Calu3 (cell line): ENCODE measurements around the gene TPPP3. TPM values are rescaled to one million over a fixed set of nuclear protein-coding genes. Genes with fewer than 3 reads are reported as not detected.
A peak's percentile ranks its signal among the peaks of the same experiment; 100 is the strongest.

Experiments used
- Bru-seq: library from RNA; stranded (reverse); fragments of 400-500 nt; gene quantifications from one replicate; lab custom pipeline; 2021; lab: Mats Ljungman, UMichigan
- BruChase-seq, 2 experiments: library from RNA; stranded (reverse); fragments of 400-500 nt; gene quantifications; one replicate each; lab custom pipeline; 2021; lab: Mats Ljungman, UMichigan
- BruUV-seq: library from RNA; stranded (reverse); fragments of 400-500 nt; replicated peaks from 2 replicates; lab custom pipeline; 2021; lab: Mats Ljungman, UMichigan
- CTCF ChIA-PET: fragments of 300-600 bp; sonication (Branson Sonifier 250); formaldehyde crosslinking; loops from one replicate; lab custom pipeline; 2022; ENCODE audit warnings: antibody characterized with exemption; lab: Charles Lee
- DNase-seq: peaks from one replicate; pipeline ENCODE4 v3.0.0; 2022
- H3K27ac Mint-ChIP-seq: one replicate; pipeline ENCODE4 v1.8.0; 2022; ENCODE audit warnings: mixed read lengths; ENCODE audit not compliant: unreplicated experiment
- H3K27me3 Mint-ChIP-seq: one replicate; pipeline ENCODE4 v1.8.0; 2022; ENCODE audit warnings: mixed read lengths; ENCODE audit not compliant: unreplicated experiment
- H3K36me3 Mint-ChIP-seq: one replicate; pipeline ENCODE4 v1.8.0; 2022; ENCODE audit warnings: mild to moderate bottlenecking, moderate library complexity, mixed read lengths; ENCODE audit not compliant: insufficient read depth, unreplicated experiment
- H3K4me1 Mint-ChIP-seq: one replicate; pipeline ENCODE4 v1.8.0; 2022; ENCODE audit warnings: mild to moderate bottlenecking, low read depth, mixed read lengths; ENCODE audit not compliant: unreplicated experiment
- H3K4me3 Mint-ChIP-seq: one replicate; pipeline ENCODE4 v1.8.0; 2022; ENCODE audit warnings: mild to moderate bottlenecking, low read depth, moderate library complexity, mixed read lengths; ENCODE audit not compliant: unreplicated experiment
- H3K9me3 Mint-ChIP-seq: one replicate; pipeline ENCODE4 v1.8.0; 2022; ENCODE audit warnings: low read depth, mixed read lengths; ENCODE audit not compliant: unreplicated experiment
- intact Hi-C: fragments of 100-400 bp; cut with micrococcal nuclease; formaldehyde crosslinking; loops from one replicate; pipeline ENCODE4 v1.10.0; 2022; ENCODE audit not compliant: unreplicated experiment
- long read RNA-seq: library from polyadenylated mRNA; stranded (forward); transcript quantifications from one replicate; pipeline ENCODE4 v2.0.0, GENCODE V29; 2022
- total RNA-seq: library from RNA; stranded (reverse); gene quantifications from 2 replicates; pipeline ENCODE4 v1.2.3, GENCODE V29; 2022
- TF ChIP-seq, protein P1 (sequence below): fragments of 200-600 bp; IDR thresholded peaks from one replicate; pipeline ENCODE4 v1.8.0; 2022; ENCODE audit warnings: antibody characterized with exemption; ENCODE audit not compliant: unreplicated experiment

TPPP3 gene
- 8.5 and 8.8 TPM in 2 replicates for total RNA-seq
- Bru-seq, nascent RNA: percentile 38 among the genes with signal in this experiment
- BruChase-seq, experiment 1, labeled RNA remaining after a 6-hour chase: percentile 45 among the genes with signal in this experiment
- BruChase-seq, experiment 2, labeled RNA remaining after a 2-hour chase: percentile 42 among the genes with signal in this experiment
- long read RNA-seq, partial matches to known transcripts: 1 of 7 reads
- long read RNA-seq, other reads (novel, unspliced or antisense): 0 of 7 reads

DNA sequence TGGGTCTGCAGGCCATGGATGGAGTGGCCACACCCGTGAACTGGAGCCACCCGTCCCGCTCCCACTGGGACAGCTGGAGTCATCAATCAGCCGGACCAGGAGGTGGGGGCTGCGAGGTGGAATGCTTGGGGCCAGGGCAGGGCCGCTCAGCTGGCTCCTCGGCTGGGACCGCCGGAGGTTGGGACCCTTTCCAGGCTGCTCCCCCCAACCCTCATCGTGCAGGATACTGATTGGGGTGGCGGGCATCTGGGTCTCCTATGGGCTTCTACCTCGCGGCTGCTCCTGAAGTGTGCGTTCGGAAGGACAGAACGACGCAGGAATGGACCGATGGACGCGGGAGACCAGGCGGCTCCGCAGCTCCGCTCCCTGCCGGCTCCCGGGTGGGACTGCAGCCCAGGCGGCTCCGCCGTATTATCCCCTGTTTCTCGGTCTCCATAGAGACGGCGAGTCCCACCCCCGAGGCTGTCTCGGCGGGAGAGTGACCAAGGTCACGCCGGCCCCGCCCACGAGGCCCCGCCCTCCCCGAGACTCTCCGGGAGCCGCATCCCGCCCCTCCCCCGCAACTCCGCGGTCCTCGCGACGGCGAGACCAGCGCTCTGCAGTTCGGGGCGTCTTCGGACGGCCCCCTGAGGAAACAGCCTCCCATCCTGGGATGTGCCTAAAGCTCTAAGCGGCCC lies at the start of gene TPPP3:
TSS of gene TPPP3 (minus strand) at position 388 of the 677 bp plus-strand sequence. CDS start 2,387 bp downstream, outside the sequence.
- peak; percentile 94 for DNase-seq
- no peaks in the 10 kb centered on the region for H3K27me3 Mint-ChIP-seq
- H3K36me3 Mint-ChIP-seq: peaks cover 57% of the 10 kb centered on the region
- CTCF ChIA-PET: interaction anchor here (0.6 to 1.9 kb wide), 9 partner anchors 15 to 195 kb away, joined by 3 to 18 read pairs (median 4); partner anchors contain the start of genes KCTD19 and LRRC36
- peak within 1 kb of the TSS; percentile 37 for H3K27ac Mint-ChIP-seq
- H3K9me3 Mint-ChIP-seq: no peaks in the 10 kb centered on the region
- peaks cover 45% of the 10 kb centered on the region for H3K4me1 Mint-ChIP-seq
- BruUV-seq: no TSS peak
- TF ChIP-seq, protein P1, sequence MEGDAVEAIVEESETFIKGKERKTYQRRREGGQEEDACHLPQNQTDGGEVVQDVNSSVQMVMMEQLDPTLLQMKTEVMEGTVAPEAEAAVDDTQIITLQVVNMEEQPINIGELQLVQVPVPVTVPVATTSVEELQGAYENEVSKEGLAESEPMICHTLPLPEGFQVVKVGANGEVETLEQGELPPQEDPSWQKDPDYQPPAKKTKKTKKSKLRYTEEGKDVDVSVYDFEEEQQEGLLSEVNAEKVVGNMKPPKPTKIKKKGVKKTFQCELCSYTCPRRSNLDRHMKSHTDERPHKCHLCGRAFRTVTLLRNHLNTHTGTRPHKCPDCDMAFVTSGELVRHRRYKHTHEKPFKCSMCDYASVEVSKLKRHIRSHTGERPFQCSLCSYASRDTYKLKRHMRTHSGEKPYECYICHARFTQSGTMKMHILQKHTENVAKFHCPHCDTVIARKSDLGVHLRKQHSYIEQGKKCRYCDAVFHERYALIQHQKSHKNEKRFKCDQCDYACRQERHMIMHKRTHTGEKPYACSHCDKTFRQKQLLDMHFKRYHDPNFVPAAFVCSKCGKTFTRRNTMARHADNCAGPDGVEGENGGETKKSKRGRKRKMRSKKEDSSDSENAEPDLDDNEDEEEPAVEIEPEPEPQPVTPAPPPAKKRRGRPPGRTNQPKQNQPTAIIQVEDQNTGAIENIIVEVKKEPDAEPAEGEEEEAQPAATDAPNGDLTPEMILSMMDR: peak; percentile 69
- intact Hi-C loops: no loop called here
- peak within 1 kb of the TSS; percentile 74 for H3K4me3 Mint-ChIP-seq

DNA sequence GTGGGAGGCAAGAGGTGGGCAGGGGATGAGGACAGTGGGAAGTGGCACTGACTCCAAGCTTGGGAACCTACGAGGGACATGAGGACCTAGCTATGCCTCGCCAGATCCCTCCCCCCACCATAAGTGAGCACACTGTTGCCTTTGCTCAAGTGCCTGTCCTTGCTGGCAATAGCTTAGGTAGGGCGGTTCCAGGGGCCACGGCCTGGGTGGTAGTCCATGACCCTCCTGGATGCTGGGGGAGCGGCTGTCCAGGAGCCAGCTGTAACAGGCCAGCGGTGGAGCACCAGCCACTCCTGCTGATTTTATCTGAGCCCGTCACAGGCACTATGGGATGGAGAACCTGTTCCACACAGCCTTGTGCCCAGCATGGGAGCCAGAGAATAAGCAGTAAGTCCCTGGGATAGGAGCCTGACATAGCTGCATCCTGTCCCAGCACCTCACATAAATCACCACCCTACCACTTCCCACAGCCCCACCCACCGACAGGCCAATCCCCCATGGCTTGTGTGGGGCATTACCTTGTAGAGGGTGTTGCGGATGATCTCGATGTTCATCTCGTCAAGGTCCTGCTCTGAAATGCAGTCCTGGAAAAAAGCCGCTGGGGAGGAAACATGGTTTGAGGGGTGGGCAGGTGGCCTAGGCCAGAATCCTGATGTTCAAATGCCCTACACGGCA lies 49.4 kb upstream of the TPPP3 start:
- Mint-ChIP-seq H3K27me3 (no peaks in the 10 kb centered on the region), H3K4me1 (peaks cover 23% of the 10 kb centered on the region), H3K27ac (no peak overlapping the region), H3K36me3 (peaks cover 23% of the 10 kb centered on the region), H3K9me3 (no peaks in the 10 kb centered on the region), H3K4me3 (no peak overlapping the region)
- TF ChIP-seq, protein P1: no peak
- no TSS peak for BruUV-seq
- DNase-seq: no peak
- intact Hi-C loops: no loop called here
- CTCF ChIA-PET: interaction anchor here (1.2 to 2.2 kb wide), 5 partner anchors 9 to 23 kb away, joined by 4 to 13 read pairs (median 8); partner anchors contain the start of gene HSD11B2

DNA sequence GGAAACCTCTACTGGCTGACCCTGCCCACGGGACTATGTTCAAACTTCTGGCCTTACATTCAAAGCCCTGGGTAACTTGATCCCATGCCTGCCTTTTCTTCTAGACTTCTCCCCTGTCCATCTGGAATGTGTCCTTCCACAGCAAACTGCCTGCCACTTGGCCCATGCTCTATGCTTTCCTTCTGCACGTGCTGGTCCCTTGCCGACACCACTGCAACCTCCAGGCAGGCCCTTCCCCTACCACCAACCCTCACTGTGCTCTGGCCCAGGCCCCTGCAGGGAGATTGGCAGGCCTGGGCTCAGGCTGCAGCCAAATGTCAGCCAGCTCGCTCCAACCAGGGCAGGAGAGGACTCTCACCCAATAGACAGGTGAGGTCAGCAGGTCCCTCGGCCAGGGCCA lies 48.6 kb upstream of the TPPP3 start:
- no peak overlapping the region for H3K27ac Mint-ChIP-seq
- intact Hi-C loops: no loop called here
- DNase-seq: no peak
- H3K4me3 Mint-ChIP-seq: no peak overlapping the region
- H3K27me3 Mint-ChIP-seq: no peaks in the 10 kb centered on the region
- BruUV-seq: no TSS peak
- peaks cover 18% of the 10 kb centered on the region for H3K36me3 Mint-ChIP-seq
- H3K4me1 Mint-ChIP-seq: peaks cover 21% of the 10 kb centered on the region
- CTCF ChIA-PET: interaction anchor here (0.5 to 3.3 kb wide), 15 partner anchors 10 to 1476 kb away, joined by 3 to 20 read pairs (median 4); partner anchors contain the start of genes ELMO3 and HSD11B2
- no peaks in the 10 kb centered on the region for H3K9me3 Mint-ChIP-seq
- TF ChIP-seq, protein P1: no peak

DNA sequence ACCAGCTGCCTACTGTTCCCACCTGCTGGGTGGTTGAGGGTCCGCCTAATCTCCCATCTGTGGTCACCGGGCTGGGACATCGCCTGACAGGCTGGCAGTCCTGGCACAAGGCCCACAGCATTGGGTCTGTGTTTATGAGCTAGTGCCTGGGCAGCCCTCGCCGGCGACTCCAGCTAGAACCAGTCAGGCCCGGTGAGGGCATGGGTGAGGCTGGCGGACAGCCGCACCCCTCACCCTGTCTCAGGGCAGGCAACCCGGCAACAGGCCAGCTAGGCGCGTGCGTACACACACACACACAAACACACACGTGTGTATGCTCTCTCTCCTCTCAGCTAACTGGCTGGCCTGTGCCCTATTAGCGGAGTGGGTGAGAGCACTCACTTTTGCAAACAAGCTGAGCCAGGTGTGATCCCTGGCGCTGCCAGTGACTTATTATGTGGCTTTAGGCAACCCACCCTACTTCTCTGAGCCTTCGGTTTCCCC lies 48.0 kb upstream of the TPPP3 start:
- intact Hi-C loops: no loop called here
- CTCF ChIA-PET: interaction anchor here (0.5 to 3.3 kb wide), 17 partner anchors 11 to 1477 kb away, joined by 3 to 20 read pairs (median 5); partner anchors contain the start of genes ELMO3, HSD11B2 and NAE1
- Mint-ChIP-seq H3K9me3 (no peaks in the 10 kb centered on the region), H3K4me1 (peaks cover 15% of the 10 kb centered on the region), H3K27ac (no peak overlapping the region), H3K27me3 (no peaks in the 10 kb centered on the region), H3K36me3 (peaks cover 12% of the 10 kb centered on the region), H3K4me3 (no peak overlapping the region)
- peak; percentile 79 for DNase-seq
- no TSS peak for BruUV-seq
- TF ChIP-seq, protein P1: no peak
